WTC11 (cell line): Measurements from ENCODE around the gene CSNK1A1L.

Experiments
- CREB1 ChIP-seq: sonication (generic); formaldehyde crosslinking; IDR thresholded peaks from 2 replicates; pipeline ENCODE4 v1.8.0; 2023; ENCODE audit warnings: mild to moderate bottlenecking, missing genetic modification reagents
- ELF4 ChIP-seq: sonication (generic); formaldehyde crosslinking; IDR thresholded peaks from 2 replicates; pipeline ENCODE4 v1.8.1; 2022; ENCODE audit warnings: low read depth, mild to moderate bottlenecking, moderate library complexity, missing genetic modification reagents
- TF ChIP-seq, protein P1 (sequence below): sonication (generic); formaldehyde crosslinking; conservative IDR thresholded peaks from 2 replicates; pipeline ENCODE4 v1.8.1; 2022; ENCODE audit warnings: mild to moderate bottlenecking, missing genetic modification reagents
- TF ChIP-seq, protein P2 (sequence below): fragments of 200-600 bp; IDR thresholded peaks from 2 replicates; pipeline ENCODE4 v1.8.0; 2022; ENCODE audit warnings: antibody characterized with exemption
- TF ChIP-seq, protein P3 (sequence below): sonication (generic); formaldehyde crosslinking; IDR thresholded peaks from 2 replicates; pipeline ENCODE4 v1.8.1; 2023; ENCODE audit warnings: mild to moderate bottlenecking, missing genetic modification reagents, moderate library complexity

DNA sequence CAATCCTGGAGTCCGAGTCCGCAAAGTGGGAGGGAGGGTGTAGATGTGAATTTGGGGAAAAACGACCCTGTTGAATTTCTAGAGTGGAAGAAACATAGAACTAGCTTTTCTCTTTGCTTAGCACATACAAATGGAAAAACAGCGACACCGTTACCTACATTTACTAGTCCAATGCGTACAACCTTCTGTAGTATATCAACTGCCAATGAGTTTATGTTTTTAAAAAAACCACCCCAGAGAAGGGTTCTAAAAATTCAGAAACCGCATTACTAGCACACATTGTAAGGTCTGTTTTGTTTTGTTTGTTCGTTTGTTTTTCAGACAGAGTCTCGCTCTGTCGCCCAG lies 45.6 kb downstream of the CSNK1A1L start:
- TF ChIP-seq ELF4 (no peak), CREB1 (CRISPR knock-in tag) (no peak)
- TF ChIP-seq, protein P1, sequence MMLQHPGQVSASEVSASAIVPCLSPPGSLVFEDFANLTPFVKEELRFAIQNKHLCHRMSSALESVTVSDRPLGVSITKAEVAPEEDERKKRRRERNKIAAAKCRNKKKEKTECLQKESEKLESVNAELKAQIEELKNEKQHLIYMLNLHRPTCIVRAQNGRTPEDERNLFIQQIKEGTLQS (CRISPR knock-in tag): no peak
- TF ChIP-seq, protein P2, sequence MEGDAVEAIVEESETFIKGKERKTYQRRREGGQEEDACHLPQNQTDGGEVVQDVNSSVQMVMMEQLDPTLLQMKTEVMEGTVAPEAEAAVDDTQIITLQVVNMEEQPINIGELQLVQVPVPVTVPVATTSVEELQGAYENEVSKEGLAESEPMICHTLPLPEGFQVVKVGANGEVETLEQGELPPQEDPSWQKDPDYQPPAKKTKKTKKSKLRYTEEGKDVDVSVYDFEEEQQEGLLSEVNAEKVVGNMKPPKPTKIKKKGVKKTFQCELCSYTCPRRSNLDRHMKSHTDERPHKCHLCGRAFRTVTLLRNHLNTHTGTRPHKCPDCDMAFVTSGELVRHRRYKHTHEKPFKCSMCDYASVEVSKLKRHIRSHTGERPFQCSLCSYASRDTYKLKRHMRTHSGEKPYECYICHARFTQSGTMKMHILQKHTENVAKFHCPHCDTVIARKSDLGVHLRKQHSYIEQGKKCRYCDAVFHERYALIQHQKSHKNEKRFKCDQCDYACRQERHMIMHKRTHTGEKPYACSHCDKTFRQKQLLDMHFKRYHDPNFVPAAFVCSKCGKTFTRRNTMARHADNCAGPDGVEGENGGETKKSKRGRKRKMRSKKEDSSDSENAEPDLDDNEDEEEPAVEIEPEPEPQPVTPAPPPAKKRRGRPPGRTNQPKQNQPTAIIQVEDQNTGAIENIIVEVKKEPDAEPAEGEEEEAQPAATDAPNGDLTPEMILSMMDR: no peak
- TF ChIP-seq, protein P3, sequence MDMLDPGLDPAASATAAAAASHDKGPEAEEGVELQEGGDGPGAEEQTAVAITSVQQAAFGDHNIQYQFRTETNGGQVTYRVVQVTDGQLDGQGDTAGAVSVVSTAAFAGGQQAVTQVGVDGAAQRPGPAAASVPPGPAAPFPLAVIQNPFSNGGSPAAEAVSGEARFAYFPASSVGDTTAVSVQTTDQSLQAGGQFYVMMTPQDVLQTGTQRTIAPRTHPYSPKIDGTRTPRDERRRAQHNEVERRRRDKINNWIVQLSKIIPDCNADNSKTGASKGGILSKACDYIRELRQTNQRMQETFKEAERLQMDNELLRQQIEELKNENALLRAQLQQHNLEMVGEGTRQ (CRISPR knock-in tag): no peak
